Astrocyte of the hippocampus (primary cell): ENCODE measurements around the gene PCSK9.
"Not testable (repeated sequence)": the region's sequence is repeated elsewhere in the genome, so short reads cannot be mapped to it uniquely, and the experiment has no call there.

Experiments used
- DNase-seq: peaks from one replicate; pipeline ENCODE4 v3.0.0; 2011; ENCODE audit warnings: low read depth, low spot score

The PCSK9 gene

GRCh38 chr1:55010194-55010886 is 29.0 kb upstream of the PCSK9 start:
- DNase-seq, result no peak

- DNase-seq, result no peak
Measured at GRCh38 chr1:55010887-55011217, 28.5 kb upstream of the PCSK9 start.

- no peak for DNase-seq
Measured at GRCh38 chr1:55012661-55013060, 26.7 kb upstream of the PCSK9 start.

- no peak for DNase-seq
Measured at GRCh38 chr1:55015123-55015522, 24.2 kb upstream of the PCSK9 start.

- DNase-seq, result peak; percentile 53
Measured at GRCh38 chr1:55015731-55016620, 23.4 kb upstream of the PCSK9 start.

- no peak for DNase-seq
Measured at GRCh38 chr1:55018395-55018794, 21.0 kb upstream of the PCSK9 start.

- DNase-seq, result peak; percentile 95
Measured at GRCh38 chr1:55021942-55022546, 17.3 kb upstream of the PCSK9 start.

- not testable (repeated sequence) for DNase-seq
Measured at GRCh38 chr1:55024163-55024562, 15.2 kb upstream of the PCSK9 start.

GRCh38 chr1:55026682-55027081 is 12.7 kb upstream of the PCSK9 start:
- not testable (repeated sequence) for DNase-seq

GRCh38 chr1:55031098-55031497 is 8.2 kb upstream of the PCSK9 start:
- DNase-seq, result not testable (repeated sequence)

GRCh38 chr1:55033265-55033614 is 6.1 kb upstream of the PCSK9 start:
- no peak for DNase-seq

GRCh38 chr1:55034476-55035133 is 4.7 kb upstream of the PCSK9 start:
- no peak for DNase-seq

GRCh38 chr1:55035904-55036303 is 3.4 kb upstream of the PCSK9 start:
- no peak for DNase-seq

- no peak for DNase-seq
Measured at GRCh38 chr1:55037733-55038551, 1.4 kb upstream of the PCSK9 start.

GRCh38 chr1:55038552-55038838 is 853 bp upstream of the PCSK9 start:
- DNase-seq, result no peak

GRCh38 chr1:55038974-55039341 is 390 bp upstream of the PCSK9 start:
- no peak for DNase-seq

- DNase-seq, result peak; percentile 25
Measured at GRCh38 chr1:55040083-55040932, 960 bp downstream of the PCSK9 start.

- no peak for DNase-seq
Measured at GRCh38 chr1:55040933-55041494, 1.7 kb downstream of the PCSK9 start.

GRCh38 chr1:55041613-55042012 is 2.3 kb downstream of the PCSK9 start:
- no peak for DNase-seq

GRCh38 chr1:55043011-55043410 is 3.7 kb downstream of the PCSK9 start:
- no peak for DNase-seq
